ENCODE data around the gene CLCN4.

CLCN4 gene

DNA sequence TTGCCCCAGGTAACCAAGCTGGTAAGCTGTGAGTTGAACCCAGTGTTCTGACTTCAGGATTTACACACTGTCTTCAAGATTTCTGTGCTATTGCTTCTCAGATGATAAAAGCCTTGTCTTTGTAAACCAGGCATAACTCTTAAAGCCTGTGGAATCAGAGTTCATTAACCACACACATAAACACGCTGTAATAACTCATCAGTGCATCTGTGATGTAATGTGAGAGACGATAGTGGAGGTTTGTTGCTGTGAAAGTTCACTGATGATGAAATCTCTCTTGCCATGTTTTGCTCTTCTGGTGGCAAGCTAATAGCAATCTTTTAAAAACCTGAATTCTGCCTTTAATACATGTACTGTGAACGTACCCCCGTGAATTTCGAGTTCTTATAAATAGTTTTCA, 41.5 kb downstream of the CLCN4 start:
- no peak for DNase-seq

DNA sequence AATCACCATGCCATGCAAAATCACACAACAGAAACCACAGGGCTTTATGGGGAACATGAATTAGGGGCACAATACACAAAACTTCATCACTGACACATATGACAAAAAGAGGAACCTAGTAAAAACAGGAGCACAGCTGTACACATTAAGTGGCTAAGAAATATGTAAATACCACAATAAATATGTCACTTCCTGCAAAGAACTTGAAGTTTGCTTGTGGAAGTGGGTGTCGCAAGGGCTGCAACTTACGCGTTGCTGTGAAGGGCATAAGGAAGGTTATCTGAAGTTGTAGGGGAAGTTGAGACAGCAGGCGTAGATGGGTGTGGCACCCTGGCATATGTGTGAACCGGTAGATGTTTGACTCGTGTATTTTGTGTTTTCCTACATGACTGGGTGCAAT, 42.4 kb downstream of the CLCN4 start:
- no peak for DNase-seq

GRCh38 chrX:10203617-10204016, 46.8 kb downstream of the CLCN4 start:
- DNase-seq = no peak

- no peak for DNase-seq
These were observed 49.5 kb downstream of the CLCN4 start for GRCh38 chrX:10206317-10206716.

DNA sequence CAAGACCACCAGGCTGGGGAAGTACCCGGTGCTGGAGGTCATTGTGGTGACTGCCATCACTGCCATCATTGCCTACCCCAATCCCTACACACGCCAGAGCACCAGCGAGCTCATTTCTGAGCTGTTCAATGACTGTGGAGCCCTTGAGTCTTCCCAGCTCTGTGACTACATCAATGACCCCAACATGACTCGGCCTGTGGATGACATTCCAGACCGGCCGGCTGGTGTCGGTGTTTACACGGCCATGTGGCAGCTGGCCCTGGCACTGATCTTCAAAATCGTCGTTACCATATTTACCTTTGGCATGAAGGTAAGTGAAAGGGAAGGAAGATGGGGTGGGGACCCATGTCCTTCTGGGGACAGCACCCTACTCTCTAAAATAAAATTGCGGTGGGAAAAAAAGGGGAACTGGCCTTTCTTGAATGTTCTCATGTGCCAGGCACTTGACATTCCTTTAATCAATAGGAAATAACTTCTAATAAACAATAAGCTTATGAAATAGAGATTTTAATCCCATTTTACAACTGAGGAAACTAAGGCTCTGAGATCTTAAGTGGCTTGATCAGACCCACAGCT, 51.6 kb downstream of the CLCN4 start:
- no peak for DNase-seq

GRCh38 chrX:10208953-10209352, 52.2 kb downstream of the CLCN4 start:
- no peak for DNase-seq

DNA sequence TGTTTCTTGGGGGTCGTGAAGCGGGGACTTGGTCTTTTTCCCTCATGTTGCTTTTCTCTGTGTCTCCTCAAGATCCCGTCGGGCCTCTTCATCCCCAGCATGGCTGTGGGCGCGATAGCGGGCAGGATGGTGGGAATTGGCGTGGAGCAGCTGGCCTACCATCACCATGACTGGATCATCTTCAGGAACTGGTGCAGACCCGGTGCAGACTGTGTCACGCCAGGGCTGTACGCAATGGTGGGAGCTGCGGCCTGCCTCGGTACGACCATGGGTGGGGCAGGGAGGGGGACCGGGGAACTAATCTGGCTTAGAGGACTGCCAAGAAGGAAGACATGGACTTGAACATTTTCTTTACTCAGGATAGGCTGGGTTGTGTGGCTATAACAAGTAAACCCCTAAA, 55.6 kb downstream of the CLCN4 start:
- DNase-seq = no peak

GRCh38 chrX:10213716-10214115, 56.9 kb downstream of the CLCN4 start:
- no peak for DNase-seq

DNA sequence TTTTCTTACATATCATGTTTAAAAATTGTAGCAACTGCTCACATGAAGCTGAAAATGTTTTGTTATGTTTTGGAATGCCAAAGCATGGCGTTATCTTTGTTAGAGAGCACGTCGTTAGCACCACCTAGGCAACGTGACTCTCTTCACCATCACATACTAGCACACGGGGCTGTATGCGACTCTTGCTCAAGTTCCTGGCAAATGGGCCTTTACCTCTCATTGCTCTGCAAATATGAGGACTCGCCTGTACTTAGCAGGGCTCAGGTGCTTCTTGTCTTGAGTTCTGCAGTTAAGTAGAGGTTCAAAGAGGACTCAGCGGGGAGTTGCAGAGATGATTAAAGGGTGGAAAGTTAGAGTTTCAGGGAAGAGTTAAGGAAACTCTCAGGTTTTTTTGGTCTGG, 59.4 kb downstream of the CLCN4 start:
- DNase-seq = no peak

DNA sequence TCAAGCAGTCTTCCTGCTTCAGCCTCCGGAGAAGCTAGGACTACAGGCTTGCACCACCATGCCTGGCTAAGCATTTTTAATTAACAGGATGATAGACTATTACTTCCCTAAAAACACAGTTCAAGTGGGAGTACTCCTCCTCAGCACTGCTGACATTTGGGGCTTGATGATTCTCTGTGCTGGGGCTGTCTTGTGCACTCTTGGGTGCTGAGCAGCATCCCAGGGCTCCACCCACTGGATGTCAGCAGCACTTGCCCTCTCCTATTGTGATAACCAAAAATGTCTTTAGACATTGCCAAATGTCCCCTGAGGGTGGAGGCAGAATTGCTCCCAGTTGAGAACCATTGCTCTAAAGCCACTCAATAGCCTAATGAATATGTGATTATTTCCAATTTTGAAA, 60.4 kb downstream of the CLCN4 start:
- no peak for DNase-seq

DNA sequence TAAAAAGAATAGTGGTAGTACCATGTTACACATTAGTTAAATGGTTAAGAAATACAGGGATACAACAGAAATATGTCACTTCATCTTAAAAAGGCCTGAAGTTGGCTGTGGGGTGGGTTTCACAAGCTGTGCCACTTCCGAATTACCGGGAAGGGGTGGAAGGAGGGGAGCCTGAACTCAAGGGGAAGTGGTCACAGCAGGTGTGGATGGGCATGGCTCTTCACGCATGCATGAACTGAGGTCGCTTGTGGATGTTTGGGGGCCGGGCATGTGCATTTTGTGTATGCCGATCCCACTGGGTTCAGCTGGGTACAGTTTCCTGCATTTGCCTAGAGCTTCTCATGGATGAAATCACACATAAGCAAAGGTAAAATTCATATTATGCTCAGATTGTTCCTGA, 64.9 kb downstream of the CLCN4 start:
- no peak for DNase-seq

- DNase-seq = no peak
These were observed 66.5 kb downstream of the CLCN4 start for GRCh38 chrX:10223276-10223675.

DNA sequence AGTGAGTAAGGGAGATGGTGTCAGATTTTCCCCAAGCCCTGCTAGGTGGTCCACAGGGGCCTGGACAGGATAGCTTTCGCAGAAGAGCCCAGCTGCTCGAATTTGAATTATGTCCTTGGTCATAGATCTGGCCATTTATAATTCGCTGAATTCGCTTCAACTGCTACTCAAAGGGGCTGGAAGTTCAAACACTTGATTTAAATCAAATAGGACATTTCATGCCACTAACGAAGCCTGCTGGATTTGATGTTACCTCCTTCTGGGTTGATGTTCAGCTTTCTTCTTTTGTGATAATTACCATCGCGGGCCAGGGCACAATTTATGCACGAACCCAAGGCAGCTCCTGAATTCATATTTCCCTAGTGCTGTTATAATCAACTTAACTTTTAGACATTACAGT, 67.0 kb downstream of the CLCN4 start:
- DNase-seq = no peak

DNA sequence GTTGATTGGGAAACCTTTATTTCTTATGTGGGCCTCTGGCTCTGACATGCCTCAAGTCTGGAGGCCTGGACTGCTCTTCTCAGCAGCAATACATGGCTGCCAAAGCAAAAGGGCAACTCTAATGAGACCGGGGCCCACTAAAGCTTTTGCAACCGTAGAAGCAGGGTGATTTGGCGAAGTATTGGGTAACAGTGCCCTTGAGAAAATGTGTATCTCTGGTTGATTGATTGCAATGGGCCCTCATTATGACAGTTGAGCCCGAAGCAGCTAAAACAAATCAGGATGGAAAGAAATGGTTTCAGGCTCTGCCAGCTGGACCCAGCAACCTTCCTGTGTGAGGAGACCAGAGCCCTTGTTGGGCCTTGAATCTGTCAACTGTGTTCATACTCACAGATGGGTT, 73.4 kb downstream of the CLCN4 start:
- no peak for DNase-seq

DNA sequence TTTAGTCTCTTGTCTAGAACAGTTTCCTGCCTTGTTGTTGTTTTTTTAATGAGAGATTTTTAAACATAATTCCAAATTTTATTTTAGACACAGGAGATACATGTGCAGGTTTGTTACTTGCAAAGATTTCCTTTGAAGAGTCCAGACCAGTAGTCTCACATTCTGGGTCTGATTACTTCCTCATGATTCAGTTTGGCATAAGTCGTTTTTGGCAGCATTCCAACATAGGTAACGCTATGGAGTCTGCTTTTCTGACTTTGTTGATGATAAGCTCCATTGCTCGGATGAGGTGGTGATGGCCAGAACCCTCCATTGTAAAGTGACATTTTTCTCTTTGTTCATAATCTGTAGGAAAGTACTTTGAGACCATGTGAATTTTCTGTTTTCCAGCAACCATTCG, 74.7 kb downstream of the CLCN4 start:
- DNase-seq = no peak

- DNase-seq = no peak
These were observed 76.4 kb downstream of the CLCN4 start for GRCh38 chrX:10233173-10233572.

- DNase-seq = no peak
These were observed 76.9 kb downstream of the CLCN4 start for GRCh38 chrX:10233696-10234095.

- DNase-seq = no peak
These were observed 79.1 kb downstream of the CLCN4 start for GRCh38 chrX:10235851-10236250.

- DNase-seq = no peak
These were observed 80.5 kb downstream of the CLCN4 start for GRCh38 chrX:10237241-10237640.

DNA sequence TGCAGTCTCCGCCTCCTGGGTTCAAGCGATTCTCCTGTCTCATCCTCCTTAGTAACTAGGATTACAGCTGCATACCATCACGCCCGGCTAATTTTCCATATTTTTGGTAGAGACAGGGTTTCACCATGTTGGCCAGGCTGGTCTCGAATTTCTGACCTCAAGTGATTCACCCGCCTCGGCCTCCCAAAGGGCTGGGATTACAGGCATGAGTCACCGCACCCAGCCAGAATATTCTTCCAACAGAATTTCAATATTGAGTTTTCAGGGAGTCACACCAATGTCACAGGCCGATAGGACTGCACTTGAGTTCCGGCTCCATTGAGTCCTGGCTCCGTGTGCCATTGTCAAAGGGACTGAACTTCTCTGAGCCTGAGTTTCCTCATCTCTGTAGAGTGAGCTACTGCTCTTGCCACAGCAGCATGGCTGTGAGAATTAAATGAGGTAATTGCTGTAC, 82.9 kb downstream of the CLCN4 start:
- no peak for DNase-seq

- DNase-seq = no peak
These were observed 84.1 kb downstream of the CLCN4 start for GRCh38 chrX:10240918-10241317.

DNA sequence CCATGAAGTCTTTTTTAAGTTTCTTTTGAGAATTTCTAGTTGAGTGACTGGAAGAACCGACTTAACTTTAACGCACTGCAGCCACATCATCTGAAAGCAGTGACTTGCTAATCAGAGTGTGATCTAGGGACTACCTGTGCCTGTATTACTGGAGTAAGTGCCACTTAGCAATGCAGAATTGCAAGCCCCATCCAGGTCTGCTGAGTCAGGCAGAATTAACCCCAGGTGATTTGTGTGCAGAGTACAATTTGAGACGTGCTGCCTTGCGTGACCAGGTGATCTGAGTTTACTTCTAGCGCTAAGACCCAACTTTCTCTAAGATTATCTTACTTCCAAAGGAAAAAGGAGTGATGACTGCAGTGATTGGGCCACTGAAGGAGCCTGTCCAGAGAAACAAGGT, 85.3 kb downstream of the CLCN4 start:
- DNase-seq = no peak

GRCh38 chrX:10243106-10243505, 86.3 kb downstream of the CLCN4 start:
- DNase-seq = no peak

DNA sequence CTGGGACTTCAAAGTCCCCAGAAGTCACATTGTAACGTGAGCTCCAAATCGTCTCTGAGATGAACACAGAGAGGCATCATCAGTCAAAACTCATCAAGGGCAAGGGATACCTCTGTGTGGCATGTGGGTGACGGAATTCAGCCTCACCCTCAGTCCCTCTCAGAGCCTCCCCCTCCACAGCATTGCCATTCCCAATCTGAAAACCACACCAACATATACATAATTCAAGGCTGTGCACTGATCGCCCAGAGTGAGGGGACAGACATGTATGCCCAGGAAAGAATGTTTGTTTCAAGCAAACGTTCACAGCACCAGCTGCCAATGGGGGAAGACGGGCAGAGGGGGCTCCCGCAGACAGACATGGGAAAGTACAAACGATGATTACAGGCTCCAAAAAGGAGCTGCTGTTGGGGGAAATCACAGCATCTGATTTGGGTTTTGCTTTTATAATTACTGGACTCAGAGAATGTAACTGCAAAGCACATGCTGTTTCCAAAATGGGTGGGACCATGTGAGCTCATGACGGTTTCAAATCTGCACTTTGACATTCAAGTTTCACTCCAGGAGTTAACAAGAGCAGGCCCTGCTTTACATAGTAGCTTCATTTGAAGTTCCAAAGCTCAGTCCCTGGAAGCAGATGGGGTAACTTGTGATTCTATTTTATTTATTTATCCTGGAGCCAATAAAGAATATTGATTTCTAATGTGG, 88.3 kb downstream of the CLCN4 start:
- no peak for DNase-seq

- no peak for DNase-seq
These were observed 89.1 kb downstream of the CLCN4 start for GRCh38 chrX:10245886-10246285.

All from activated naive CD4-positive, alpha-beta T cell (primary cell).